ENCODE results near the gene PPP2R2B. TPM values are rescaled to one million over a fixed set of nuclear protein-coding genes. Genes with fewer than 3 reads are reported as not detected.

Gene PPP2R2B
- total and polyA plus RNA-seq, 2 of the 4 experiments (the other 2 are of a cell fraction) = not detected

DNA sequence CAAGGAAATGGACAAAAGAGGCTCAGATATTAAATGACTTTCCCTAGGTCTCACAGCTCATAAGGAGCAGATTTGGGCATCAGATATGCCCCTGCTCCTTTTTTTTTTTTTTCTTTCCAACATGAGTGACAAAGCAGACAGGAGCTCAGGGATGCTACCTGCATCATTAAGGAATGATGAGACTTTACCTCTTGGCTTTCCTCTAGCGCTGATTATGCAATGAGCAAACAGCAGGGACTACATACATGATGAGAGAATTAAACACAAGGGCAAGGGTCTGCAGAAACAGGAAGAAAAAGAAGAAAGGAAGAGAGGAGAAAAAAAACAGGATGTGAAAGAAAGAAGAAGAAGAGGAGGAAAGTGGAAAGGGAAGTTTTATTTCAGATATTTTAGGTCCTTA is 179.9 kb downstream of the PPP2R2B start:
- H4K20me1 ChIP-seq (ENCODE audit: insufficient read depth, low read length) = no peaks in the 10 kb centered on the region
- no CpG with 5 or more reads among the region's 1 CpG for WGBS, 2 experiments (ENCODE audit: extremely low coverage in 2 of 2, insufficient read length in 1 of 2)
- H2AFZ ChIP-seq (replicated peaks; ENCODE audit: low read length, poor library complexity) = no peak overlapping the region
- H3K4ac ChIP-seq (ENCODE audit: low read depth, low read length) = no peak overlapping the region
- no peak overlapping the region for H4K8ac ChIP-seq (ENCODE audit: low read depth in 2 of 2, low read length in 2 of 2)
- no peaks in the 10 kb centered on the region for H3K9me1 ChIP-seq (ENCODE audit: insufficient read depth, low read length)
- H3K18ac ChIP-seq (ENCODE audit: low read depth, low read length) = no peak overlapping the region
- no peak overlapping the region for H4K5ac ChIP-seq (ENCODE audit: low read depth, low read length)
- no peak overlapping the region for H2BK5ac ChIP-seq (ENCODE audit: low read depth, low read length, poor library complexity, severe bottlenecking)
- H2AK9ac ChIP-seq (replicated peaks; ENCODE audit: low read depth, low read length, poor library complexity) = no peak overlapping the region
- no peak overlapping the region for H2AK5ac ChIP-seq (ENCODE audit: low read depth, low read length)
- no peak overlapping the region for H3K14ac ChIP-seq (replicated peaks; ENCODE audit: low read depth, low read length)
- no peaks in the 10 kb centered on the region for H3K79me1 ChIP-seq (ENCODE audit: low read depth in 1 of 2, low read length in 2 of 2)
- CTCF ChIA-PET = no interaction called here
- in situ Hi-C loops (cut with MboI; ENCODE audit: low sequenced_read_pairs) = no loop called here
- no peak overlapping the region for H3K23ac ChIP-seq (ENCODE audit: low read depth, low read length)
- intact Hi-C loops (cut with micrococcal nuclease) = no loop called here
- no peak overlapping the region for H3K27ac ChIP-seq (ENCODE audit: insufficient read depth, low read length)
- TF ChIP-seq MXI1 (IDR thresholded peaks at IDR 0.05; ENCODE audit: borderline replicate concordance, low read depth, low read length) (no peak), NFE2L2 (IDR thresholded peaks at IDR 0.05; ENCODE audit: low read depth, low read length) (no peak), RFX5 (IDR thresholded peaks at IDR 0.05; ENCODE audit: low read depth, low read length) (no peak), SMC3 (IDR thresholded peaks at IDR 0.05; ENCODE audit: low read depth, low read length) (no peak), MAZ (IDR thresholded peaks at IDR 0.05; ENCODE audit: borderline replicate concordance, low read depth, low read length) (no peak), FOS (IDR thresholded peaks at IDR 0.05; ENCODE audit: low read depth, low read length) (no peak), CEBPB (IDR thresholded peaks at IDR 0.05; ENCODE audit: low read depth, low read length) (no peak), BHLHE40 (IDR thresholded peaks at IDR 0.05; ENCODE audit: low read depth, low read length) (no peak)
- TF ChIP-seq, protein P1, sequence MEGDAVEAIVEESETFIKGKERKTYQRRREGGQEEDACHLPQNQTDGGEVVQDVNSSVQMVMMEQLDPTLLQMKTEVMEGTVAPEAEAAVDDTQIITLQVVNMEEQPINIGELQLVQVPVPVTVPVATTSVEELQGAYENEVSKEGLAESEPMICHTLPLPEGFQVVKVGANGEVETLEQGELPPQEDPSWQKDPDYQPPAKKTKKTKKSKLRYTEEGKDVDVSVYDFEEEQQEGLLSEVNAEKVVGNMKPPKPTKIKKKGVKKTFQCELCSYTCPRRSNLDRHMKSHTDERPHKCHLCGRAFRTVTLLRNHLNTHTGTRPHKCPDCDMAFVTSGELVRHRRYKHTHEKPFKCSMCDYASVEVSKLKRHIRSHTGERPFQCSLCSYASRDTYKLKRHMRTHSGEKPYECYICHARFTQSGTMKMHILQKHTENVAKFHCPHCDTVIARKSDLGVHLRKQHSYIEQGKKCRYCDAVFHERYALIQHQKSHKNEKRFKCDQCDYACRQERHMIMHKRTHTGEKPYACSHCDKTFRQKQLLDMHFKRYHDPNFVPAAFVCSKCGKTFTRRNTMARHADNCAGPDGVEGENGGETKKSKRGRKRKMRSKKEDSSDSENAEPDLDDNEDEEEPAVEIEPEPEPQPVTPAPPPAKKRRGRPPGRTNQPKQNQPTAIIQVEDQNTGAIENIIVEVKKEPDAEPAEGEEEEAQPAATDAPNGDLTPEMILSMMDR (conservative IDR thresholded peaks at IDR 0.05; ENCODE audit: low read depth, low read length) = no peak
- TF ChIP-seq, protein P2, sequence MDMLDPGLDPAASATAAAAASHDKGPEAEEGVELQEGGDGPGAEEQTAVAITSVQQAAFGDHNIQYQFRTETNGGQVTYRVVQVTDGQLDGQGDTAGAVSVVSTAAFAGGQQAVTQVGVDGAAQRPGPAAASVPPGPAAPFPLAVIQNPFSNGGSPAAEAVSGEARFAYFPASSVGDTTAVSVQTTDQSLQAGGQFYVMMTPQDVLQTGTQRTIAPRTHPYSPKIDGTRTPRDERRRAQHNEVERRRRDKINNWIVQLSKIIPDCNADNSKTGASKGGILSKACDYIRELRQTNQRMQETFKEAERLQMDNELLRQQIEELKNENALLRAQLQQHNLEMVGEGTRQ (IDR thresholded peaks at IDR 0.05; ENCODE audit: low read depth, low read length) = no peak
- H3K4me3 ChIP-seq (ENCODE audit: insufficient read depth, low read depth, low read length) = no peak overlapping the region
- POLR2A ChIA-PET (ENCODE audit: unreplicated experiment) = no interaction called here
- no peaks in the 10 kb centered on the region for H3K36me3 ChIP-seq (ENCODE audit: control insufficient read depth, insufficient read depth, low read length)
- dilution Hi-C loops (cut with HindIII; ENCODE audit: low sequenced_read_pairs, unreplicated experiment) = no loop called here
- H3K9me3 ChIP-seq (ENCODE audit: control insufficient read depth, insufficient read depth, low read length) = peaks cover 1% of the 10 kb centered on the region; the same call in 1 of the 2 replicates
- no peak overlapping the region for H3K4me2 ChIP-seq (ENCODE audit: low read depth, low read length)
- H3K9ac ChIP-seq (ENCODE audit: low read depth, low read length) = no peak overlapping the region
- H3K4me1 ChIP-seq (ENCODE audit: control insufficient read depth, insufficient read depth, low read length) = no peaks in the 10 kb centered on the region
- DNase-seq = no peak
- no peaks in the 10 kb centered on the region for H3K27me3 ChIP-seq (ENCODE audit: control insufficient read depth, insufficient read depth, low read length)
- no peak overlapping the region for H3K56ac ChIP-seq (ENCODE audit: extremely low read depth, insufficient read depth, low read length)
- no TSS peak for BruUV-seq (replicated peaks)
- no peak overlapping the region for H4K91ac ChIP-seq (ENCODE audit: insufficient read depth, low read depth, low read length)
- no peak overlapping the region for H2BK20ac ChIP-seq (ENCODE audit: low read depth, low read length)
- ATAC-seq (ENCODE audit: low read depth) = no peak
- no peak overlapping the region for H2BK15ac ChIP-seq (ENCODE audit: low read depth, low read length)
- H2BK120ac ChIP-seq (ENCODE audit: low read depth, low read length) = no peak overlapping the region
